ENCODE measurements around the gene RECQL.

GRCh38 chr12:21516281-21516680 is 14.8 kb upstream of the RECQL start:
- TF ChIP-seq, protein P1, sequence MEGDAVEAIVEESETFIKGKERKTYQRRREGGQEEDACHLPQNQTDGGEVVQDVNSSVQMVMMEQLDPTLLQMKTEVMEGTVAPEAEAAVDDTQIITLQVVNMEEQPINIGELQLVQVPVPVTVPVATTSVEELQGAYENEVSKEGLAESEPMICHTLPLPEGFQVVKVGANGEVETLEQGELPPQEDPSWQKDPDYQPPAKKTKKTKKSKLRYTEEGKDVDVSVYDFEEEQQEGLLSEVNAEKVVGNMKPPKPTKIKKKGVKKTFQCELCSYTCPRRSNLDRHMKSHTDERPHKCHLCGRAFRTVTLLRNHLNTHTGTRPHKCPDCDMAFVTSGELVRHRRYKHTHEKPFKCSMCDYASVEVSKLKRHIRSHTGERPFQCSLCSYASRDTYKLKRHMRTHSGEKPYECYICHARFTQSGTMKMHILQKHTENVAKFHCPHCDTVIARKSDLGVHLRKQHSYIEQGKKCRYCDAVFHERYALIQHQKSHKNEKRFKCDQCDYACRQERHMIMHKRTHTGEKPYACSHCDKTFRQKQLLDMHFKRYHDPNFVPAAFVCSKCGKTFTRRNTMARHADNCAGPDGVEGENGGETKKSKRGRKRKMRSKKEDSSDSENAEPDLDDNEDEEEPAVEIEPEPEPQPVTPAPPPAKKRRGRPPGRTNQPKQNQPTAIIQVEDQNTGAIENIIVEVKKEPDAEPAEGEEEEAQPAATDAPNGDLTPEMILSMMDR (IDR thresholded peaks at IDR 0.05), result no peak
- TF ChIP-seq EP300 (IDR thresholded peaks at IDR 0.05) (no peak), POLR2A (IDR thresholded peaks at IDR 0.05; ENCODE audit: low read depth) (no peak)
